OCI-M1 (cell line): ENCODE data around the gene DHCR24.

Experiments used
- DNase-seq: peaks from one replicate; lab custom pipeline; 2025; lab: John Stamatoyannopoulos, UW

The DHCR24 gene

DNA sequence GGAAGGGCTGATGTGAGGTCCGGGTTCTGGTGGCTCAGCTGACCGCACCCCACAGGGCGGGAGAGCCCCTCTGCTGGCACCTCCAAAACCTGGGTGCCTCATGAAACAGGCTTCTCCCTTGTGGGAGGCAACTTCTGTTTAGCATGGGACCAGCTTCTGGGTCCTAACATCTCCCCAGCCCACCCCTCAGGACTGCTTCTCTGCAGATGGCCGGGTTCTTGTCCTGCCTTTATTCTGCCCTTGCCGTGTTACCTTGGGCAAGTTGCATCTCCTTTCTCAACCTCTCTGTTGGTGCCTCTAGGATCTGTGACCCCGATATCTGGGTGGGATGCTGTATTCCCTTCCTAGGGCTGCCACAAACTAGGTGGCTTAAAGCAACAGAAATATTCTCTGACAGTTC, 70.9 kb downstream of the DHCR24 start:
- DNase-seq = no peak

GRCh38 chr1:54815086-54815876, 71.7 kb downstream of the DHCR24 start:
- DNase-seq = no peak

- DNase-seq = no peak
These were observed 72.4 kb downstream of the DHCR24 start for GRCh38 chr1:54814571-54814970.

DNA sequence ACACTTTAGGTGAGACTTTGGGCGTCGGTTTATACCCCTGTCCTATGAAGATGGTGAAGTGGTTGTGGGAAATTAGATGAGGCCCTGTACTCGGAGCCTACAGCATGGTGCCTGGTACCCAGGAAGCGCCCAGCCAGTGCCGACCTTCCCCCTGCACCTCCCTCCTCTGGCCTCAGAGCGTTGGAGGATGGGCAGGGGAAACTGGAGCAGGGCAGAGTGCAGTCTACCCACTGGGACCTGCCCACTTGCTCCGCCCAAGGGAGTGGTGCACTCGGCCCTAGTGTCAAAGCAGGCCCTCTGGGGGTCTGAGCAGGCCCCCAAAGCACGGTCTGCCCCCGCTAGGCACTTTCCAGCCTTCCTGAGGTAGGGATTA, 72.9 kb downstream of the DHCR24 start:
- no peak for DNase-seq

- DNase-seq = no peak
These were observed 73.4 kb downstream of the DHCR24 start for GRCh38 chr1:54813485-54814125.

GRCh38 chr1:54812801-54813484, 74.1 kb downstream of the DHCR24 start:
- no peak for DNase-seq

DNA sequence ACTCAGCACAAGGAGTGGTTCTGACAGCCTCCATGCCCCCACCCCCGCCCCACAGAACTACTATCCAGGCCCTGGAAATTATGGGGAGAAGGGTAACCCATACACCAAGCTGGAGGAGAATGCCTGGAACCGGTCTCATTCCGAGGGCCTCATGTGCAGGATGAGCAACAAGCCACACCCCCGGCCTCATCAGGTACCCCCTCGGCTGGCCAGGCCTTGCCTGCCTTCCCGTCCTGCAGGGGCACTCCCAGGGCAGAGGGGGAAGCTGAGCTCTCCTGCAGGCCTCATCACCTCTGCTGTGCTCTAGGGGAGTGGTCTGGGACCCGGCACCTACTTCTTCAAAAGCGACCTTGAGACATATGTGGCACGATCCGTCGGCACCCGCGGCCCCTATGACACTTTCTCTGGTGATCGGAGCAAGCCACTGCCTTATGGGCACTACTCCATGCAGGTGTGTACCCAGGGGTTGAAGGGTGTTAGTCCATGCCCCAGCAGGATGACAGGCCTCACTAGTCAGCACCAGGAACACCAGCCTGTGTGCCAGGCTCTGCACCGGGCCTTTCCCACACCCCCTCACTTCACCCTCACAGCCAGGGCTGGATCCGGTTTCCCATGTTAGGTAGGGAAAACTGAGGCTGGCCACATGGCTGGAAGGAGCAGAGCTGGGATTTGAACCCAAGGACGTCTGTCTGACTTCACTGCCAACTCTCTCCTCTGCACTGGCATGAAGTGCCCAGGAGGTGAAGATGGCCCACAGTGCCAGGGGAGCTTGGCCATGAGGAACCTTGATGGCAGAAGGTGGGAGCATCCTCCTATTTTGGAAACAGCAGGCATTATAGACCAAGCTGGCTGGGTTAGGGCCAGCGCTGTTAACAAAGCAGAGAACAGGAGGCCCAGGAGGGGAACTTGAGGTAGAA, 75.0 kb downstream of the DHCR24 start:
- DNase-seq = no peak

DNA sequence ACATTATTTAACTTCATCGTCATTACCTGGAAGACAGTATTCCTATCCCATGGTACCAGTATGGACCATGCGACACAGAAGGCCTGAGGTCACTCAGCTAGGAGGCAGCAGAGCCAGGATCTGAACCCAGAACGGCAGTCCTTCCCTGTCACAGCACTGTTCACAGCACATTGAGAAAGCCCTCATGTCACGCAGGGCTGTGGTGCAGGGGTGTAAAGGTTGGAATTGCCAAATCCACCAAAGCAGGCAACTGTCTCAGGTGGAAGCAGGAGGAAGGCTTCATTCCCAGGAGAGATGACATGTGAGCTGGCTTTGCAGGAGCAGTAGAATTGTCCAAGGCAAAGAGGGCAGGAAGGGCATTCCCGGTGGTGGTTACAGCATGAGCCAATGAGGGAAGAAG, 75.9 kb downstream of the DHCR24 start:
- DNase-seq = no peak

DNA sequence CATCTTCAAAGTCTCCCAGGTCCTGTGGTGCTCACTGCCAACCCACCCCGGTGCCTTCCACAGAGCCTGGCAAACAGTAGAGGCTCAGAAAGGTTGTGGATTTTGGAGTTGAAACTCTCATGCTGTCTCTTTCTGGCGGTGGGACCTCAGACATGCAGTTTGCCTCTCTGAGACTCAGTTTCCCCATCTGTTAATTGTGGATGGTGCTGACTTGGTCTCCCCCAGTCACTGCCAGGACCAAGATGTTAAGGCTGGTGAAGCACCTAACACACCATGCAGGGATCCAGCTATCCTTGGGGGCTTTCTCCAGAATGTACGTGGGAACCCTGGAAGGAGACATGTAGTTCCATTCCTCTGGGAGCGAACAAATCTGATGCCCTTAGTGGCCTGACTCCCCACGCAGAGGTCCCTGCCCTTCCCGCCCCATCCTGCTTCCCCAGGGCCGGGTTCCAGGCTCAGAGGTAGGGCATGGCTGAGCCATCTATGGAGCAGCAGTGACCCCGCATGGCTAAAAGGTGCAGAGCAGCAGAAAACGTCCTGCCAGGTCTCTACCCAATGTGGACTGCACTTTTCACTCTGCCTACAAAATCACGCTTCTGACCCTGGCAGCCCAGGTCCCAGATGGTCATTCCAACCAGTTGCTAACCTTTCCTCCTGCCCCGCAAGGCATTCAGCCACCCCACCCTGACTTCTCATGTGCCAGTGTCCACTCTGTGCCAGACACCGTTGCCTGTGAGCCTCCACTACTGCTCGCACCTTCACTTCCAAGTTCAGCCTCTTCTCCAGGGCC, 76.6 kb downstream of the DHCR24 start:
- peak; percentile 82 for DNase-seq

- DNase-seq = no peak
These were observed 77.4 kb downstream of the DHCR24 start for GRCh38 chr1:54809496-54810074.

- DNase-seq = peak; percentile 12
These were observed 78.4 kb downstream of the DHCR24 start for GRCh38 chr1:54808443-54809207.

DNA sequence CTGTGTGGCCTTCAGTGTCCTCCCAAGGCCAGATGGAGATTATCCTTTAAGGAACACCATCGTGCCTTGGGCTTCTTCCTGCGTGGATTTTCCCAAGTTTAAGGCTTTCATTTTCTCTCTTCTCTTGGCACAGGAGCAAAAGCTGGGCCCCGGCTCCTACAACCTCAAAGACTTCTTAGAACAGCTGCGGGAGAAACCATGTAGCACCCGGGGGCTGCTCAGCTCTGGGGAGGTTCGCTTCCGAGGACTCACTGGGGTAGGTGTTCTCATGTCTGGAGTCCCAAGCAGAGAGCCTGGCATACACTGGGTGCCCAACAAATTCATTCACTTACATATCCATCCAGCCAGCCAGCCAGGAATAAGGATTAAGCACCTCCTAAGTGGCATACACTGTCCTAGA, 79.2 kb downstream of the DHCR24 start:
- DNase-seq = no peak

DNA sequence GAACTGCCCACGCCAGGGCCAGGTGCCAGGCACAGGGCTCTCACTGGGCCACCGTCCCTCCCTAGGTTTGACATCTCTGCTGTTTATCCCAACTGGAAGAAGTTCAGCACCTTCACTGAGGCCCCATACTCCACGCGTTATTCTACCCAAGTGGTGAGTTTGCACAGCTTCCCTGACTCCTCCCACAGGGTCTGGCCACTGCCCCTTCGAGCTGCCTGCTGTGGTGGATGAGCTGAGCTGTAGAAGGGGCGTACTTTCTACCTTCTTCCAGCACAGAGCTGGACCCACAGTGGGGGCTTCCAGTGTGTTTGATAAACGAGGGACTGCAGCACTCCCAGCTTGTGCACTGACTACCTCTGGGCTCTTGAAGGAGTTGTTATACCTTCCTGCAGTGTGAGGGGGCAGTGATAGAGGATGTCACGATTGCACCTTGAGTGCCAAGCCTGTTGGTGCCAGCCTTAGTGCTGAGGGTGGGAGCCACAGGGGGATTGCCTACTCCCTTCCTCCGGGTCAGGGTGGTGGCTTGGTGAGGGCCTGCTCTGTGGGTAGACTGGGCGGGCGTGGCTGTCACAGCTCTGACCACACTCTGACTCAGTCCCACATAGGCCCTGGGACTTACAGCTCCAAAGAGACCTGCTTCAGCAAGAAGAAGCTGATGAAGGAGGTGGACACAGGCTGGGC, 79.9 kb downstream of the DHCR24 start:
- DNase-seq = peak; percentile 37

DNA sequence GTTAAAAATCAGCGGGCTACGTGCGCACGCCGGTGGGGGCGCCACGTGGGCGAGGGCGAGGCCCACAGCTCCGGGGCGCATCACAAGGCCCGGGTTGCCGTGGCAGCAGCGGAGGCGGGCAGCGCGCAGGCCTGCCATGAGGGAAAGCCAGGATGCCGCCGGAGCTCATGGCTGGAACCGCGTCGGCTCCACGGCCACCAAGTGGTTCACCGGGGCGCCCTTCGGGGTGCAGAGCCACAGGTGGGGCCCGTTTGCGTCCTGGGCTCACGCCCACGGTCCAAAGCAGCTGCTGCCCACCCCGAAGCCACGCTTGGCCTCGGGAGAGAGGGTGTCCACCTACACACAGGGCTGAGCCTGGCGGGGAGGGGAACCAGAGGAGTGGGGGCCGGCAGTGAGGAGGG, 81.0 kb downstream of the DHCR24 start:
- DNase-seq = no peak

DNA sequence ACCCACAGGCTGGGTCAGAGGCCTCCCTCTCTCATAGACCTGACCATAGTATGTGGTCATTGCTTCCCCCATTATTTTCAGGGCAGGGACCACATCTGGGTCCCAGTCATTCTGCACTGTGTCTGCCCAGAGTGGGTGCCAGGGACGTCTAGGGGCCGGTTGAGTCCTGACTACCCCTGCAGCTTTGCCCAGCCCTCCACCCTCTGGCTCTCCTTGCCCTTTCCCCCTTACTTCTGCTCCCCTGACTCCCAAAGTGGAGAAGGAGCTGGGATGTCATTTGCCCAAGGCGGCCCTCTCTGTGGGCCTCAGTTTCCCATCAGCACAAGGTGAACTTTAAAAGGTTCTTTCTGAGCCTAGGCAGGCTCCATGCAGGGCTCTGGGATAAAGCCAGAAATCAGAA, 81.5 kb downstream of the DHCR24 start:
- no peak for DNase-seq

DNA sequence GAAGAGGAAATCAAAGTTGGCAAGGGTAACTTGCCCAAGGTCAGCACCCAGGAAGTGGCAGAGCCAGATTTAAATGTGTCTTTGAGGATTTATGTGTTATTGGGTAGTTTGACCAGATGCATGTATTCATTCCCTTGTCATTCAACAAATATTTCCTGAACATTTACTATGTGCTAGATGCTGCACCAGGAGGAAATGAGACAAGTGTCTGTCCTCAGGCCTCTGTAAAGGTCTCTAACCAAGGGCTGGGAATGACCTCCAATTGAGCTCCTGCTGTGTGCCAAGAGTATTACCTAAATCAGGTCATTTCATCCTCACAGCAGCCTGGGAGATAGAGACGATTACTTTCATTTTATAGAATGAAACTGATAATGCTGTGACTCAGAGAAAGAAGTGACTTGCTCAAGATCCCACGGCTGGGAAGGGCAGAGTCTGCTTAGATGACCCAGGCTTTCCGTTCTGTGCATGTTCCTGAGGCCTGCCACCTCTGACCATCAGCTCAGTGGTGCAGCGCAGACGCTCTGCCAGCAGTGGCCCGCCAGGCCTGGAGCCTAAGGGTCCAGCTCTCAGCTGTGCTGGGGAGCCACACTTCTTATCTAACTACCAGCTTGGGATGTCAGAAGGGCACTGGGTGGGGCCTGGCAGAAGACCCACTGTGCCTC, 82.4 kb downstream of the DHCR24 start:
- no peak for DNase-seq

DNA sequence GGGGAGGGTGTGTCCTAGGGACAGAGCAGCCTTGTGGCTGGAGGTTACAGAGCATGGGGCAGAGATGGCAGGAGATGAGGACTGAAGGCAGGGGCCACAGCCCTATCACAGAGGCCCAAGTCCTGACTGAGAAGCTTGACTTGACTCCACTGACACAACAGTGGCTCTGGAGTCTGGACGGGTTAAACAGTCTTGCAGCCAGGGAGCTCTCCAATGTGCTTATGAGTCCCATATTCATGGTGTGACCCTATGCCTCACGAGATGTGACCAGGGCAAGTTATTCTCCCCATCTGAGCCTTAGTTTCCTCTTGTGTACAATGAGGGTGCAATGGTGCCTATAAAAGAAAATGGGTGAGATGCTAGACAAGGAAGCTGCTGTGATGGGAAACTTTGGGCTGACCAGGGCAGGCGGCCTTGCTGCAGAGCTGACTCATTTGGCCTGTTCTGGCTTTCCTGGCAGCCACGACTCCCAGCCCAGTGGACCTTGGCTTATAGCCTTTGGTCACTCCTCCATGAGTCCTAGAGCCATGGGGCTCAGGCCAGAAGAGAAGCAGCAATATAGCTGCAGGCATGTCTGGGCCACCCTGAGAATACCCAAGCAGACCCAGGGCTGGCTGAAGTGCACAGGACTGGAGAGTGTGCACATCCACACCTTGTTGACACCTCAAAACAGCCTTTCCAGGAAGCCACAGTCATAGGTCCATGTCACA, 83.1 kb downstream of the DHCR24 start:
- no peak for DNase-seq
